CD4-positive, CD25-positive, alpha-beta regulatory T cell (primary cell): ENCODE results near the gene TRH. TPM values are rescaled to one million over a fixed set of nuclear protein-coding genes. Genes with fewer than 3 reads are reported as not detected.

Experiments used
- ATAC-seq, 2 donors: fragments of 150-1000 bp; cut with Tn5 transposase; one replicate each; pipeline ENCODE4 v1.10.0; 2021; ENCODE audit warnings: low read depth in 2 of 2, moderate number of reproducible peaks in 2 of 2, moderate library complexity in 1 of 2
- DNase-seq, 3 donors: peaks; one replicate each; pipeline versions ENCODE4 v3.0.0 to v3.0.0-alpha.2; 2012 to 2022; ENCODE audit warnings: mixed read lengths in 1 of 3
- H3K27ac ChIP-seq: one replicate; pipeline ENCODE4 v1.7.0; 2013; ENCODE audit warnings: mild to moderate bottlenecking, low read length; ENCODE audit not compliant: insufficient read depth, poor library complexity, severe bottlenecking
- H3K27me3 ChIP-seq: one replicate; pipeline ENCODE4 v1.7.0; 2013; ENCODE audit warnings: low read length; ENCODE audit not compliant: control insufficient read depth, insufficient read depth
- H3K36me3 ChIP-seq: one replicate; pipeline ENCODE4 v1.7.0; 2013; ENCODE audit warnings: mild to moderate bottlenecking, low read length, moderate library complexity; ENCODE audit not compliant: control insufficient read depth, insufficient read depth
- H3K4me1 ChIP-seq: 2 replicates; pipeline ENCODE4 v1.7.0; 2013; ENCODE audit warnings: mild to moderate bottlenecking, low read length; ENCODE audit not compliant: insufficient read depth, control insufficient read depth, poor library complexity, severe bottlenecking
- H3K4me3 ChIP-seq: one replicate; pipeline ENCODE4 v1.7.0; 2013; ENCODE audit warnings: low read depth, mild to moderate bottlenecking, low read length, moderate library complexity
- H3K9me3 ChIP-seq, 2 experiments: 1 replicate in 1 of 2; 2 replicates in 1 of 2; pipeline ENCODE4 v1.7.0; 2013; ENCODE audit warnings: low read length in 2 of 2, mild to moderate bottlenecking in 1 of 2, moderate library complexity in 1 of 2; ENCODE audit not compliant: control insufficient read depth in 2 of 2
- H3K27ac Mint-ChIP-seq, 3 donors: one replicate each; pipeline ENCODE4 v1.8.0; 2020 to 2022; ENCODE audit warnings: mild to moderate bottlenecking in 3 of 3, mixed read lengths in 3 of 3, moderate library complexity in 2 of 3
- H3K27me3 Mint-ChIP-seq: one replicate; pipeline ENCODE4 v1.8.0; 2022; ENCODE audit warnings: mild to moderate bottlenecking, mixed read lengths
- H3K36me3 Mint-ChIP-seq: one replicate; pipeline ENCODE4 v1.8.0; 2020; ENCODE audit warnings: mixed read lengths
- H3K4me1 Mint-ChIP-seq, 4 donors: one replicate each; pipeline ENCODE4 v1.8.0; 2020 to 2022; ENCODE audit warnings: mixed read lengths in 4 of 4, mild to moderate bottlenecking in 1 of 4
- H3K4me3 Mint-ChIP-seq, 4 donors: one replicate each; pipeline ENCODE4 v1.8.0; 2020 to 2022; ENCODE audit warnings: mild to moderate bottlenecking in 4 of 4, mixed read lengths in 4 of 4, moderate library complexity in 3 of 4
- H3K9me3 Mint-ChIP-seq, 7 donors: one replicate each; pipeline ENCODE4 v1.8.0; 2020 to 2022; ENCODE audit warnings: mixed read lengths in 7 of 7, mild to moderate bottlenecking in 3 of 7, moderate library complexity in 2 of 7
- polyA plus RNA-seq, 4 donors: library from polyadenylated mRNA; unstranded; fragments of 300-500 nt; fragmentation: Illumina TruSeq; gene quantifications; one replicate each; pipeline ENCODE4 v1.2.3, GENCODE V29; 2021
- total RNA-seq: library from RNA; stranded (reverse); gene quantifications from one replicate; pipeline ENCODE4 v1.2.3, GENCODE V29; 2022

Gene TRH
- total and polyA plus RNA-seq, 5 donors from 2014 or later: not detected

DNA sequence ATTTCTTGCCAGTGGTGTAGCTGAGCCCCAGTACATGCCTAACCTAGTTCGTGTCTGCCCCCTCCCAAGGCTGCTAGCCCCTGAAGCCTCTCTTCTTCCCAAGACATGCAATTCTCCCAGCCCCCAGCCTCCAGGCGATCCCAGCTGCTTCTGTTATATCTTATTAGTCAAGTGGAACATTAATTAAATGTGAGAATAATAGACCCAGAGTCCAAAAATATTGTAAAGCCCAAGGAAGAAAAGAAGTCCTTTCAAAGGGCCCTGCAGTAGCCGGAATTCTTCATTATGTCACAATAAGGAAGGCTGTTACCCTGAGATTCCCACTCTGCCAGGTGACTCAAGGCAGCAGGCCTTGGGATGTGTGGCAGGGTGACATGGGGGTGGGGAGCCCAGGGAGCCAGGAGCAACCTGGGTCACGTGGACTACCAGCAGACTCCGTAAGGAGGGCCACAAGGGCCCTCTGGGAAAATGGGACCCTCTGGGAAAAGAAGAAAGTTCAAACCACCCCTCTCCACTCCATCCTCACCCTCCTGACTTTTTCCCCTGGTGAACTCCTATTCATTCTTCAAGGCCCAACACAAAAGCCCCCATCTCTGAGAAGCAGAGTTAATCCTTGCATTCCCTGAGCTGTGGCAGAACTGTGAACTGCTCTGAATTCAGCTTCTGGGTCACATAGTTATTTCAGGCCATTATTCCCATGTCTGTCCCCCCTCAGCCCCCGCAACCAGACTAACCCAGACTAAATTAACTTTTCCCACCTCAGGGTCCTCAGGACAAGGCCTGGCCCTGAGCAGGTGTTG, 21.8 kb upstream of the TRH start:
- Histone ChIP-seq H3K27ac (no peak overlapping the region), H3K27me3 (no peaks in the 10 kb centered on the region), H3K4me3 (no peak overlapping the region), H3K9me3 (no peaks in the 10 kb centered on the region), H3K4me1 (no peaks in the 10 kb centered on the region), H3K36me3 (no peaks in the 10 kb centered on the region)
- Mint-ChIP-seq H3K27me3 (peaks cover 15% of the 10 kb centered on the region), H3K4me1 (no peaks in the 10 kb centered on the region), H3K36me3 (no peaks in the 10 kb centered on the region), H3K27ac (no peak overlapping the region), H3K9me3 (peaks cover 0 to 3% (median 0%) of the 10 kb centered on the region in 7 donors), H3K4me3 (no peak overlapping the region)
- no peak for DNase-seq
- no peak for ATAC-seq

DNA sequence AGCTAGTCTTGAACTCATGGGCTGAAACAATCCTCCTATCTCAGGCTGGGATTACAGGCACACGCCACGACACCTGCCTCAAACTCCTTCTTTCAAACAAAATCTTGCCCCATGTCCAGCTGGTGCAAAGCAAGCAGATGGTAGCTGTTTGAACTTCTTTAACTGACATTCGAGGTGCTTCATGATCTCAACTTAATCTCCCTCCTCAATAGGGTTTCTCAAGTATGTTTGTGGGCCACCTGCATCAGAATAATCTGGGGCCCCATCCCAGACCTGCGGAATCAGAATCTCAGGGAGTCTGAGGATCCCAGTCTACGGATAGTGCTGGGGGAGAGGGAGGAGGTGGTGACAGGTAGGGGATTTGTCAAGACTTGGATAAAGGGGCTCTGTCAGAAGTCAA, 20.9 kb upstream of the TRH start:
- H3K27me3 Mint-ChIP-seq: peaks cover 24% of the 10 kb centered on the region
- H3K4me3 Mint-ChIP-seq: no peak overlapping the region
- H3K27ac Mint-ChIP-seq: no peak overlapping the region
- peaks cover 0 to 1% (median 0%) of the 10 kb centered on the region in 7 donors for H3K9me3 Mint-ChIP-seq
- Histone ChIP-seq H3K27me3 (no peaks in the 10 kb centered on the region), H3K9me3 (no peaks in the 10 kb centered on the region), H3K4me1 (no peaks in the 10 kb centered on the region), H3K4me3 (no peak overlapping the region), H3K36me3 (no peaks in the 10 kb centered on the region), H3K27ac (no peak overlapping the region)
- ATAC-seq (no peak), DNase-seq (no peak)
- no peaks in the 10 kb centered on the region for H3K4me1 Mint-ChIP-seq
- H3K36me3 Mint-ChIP-seq: no peaks in the 10 kb centered on the region

DNA sequence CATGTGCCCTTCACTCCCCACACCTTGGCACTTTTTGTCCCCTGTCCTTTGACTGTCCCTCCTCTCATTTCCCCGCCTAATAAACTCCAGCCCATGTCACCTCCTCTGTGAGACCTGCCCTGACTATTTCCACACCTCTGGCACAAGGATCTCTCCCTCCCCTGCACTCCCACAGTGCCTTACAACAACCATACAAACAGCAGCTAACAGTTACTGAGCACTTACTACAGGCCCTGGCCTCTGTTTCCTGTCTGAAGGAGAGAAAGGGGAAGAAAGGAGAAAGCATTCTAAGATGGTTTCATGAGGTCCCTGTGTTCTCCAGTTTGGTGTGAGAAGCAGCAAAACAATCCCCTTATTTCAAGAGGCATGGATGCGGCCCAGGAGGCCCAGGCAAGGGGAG, 20.0 kb upstream of the TRH start:
- peaks cover 25% of the 10 kb centered on the region for H3K27me3 Mint-ChIP-seq
- H3K4me3 Mint-ChIP-seq: no peak overlapping the region
- H3K27me3 ChIP-seq: no peaks in the 10 kb centered on the region
- no peaks in the 10 kb centered on the region for H3K4me1 Mint-ChIP-seq
- peaks cover 0 to 1% (median 0%) of the 10 kb centered on the region in 7 donors for H3K9me3 Mint-ChIP-seq
- no peak for ATAC-seq
- no peak overlapping the region for H3K27ac ChIP-seq
- no peak overlapping the region for H3K4me3 ChIP-seq
- H3K4me1 ChIP-seq: no peaks in the 10 kb centered on the region
- no peaks in the 10 kb centered on the region for H3K36me3 Mint-ChIP-seq
- H3K9me3 ChIP-seq: no peaks in the 10 kb centered on the region
- no peak for DNase-seq
- H3K27ac Mint-ChIP-seq: peak overlapping the region in 1 of 3 donors; percentile 13
- no peaks in the 10 kb centered on the region for H3K36me3 ChIP-seq

DNA sequence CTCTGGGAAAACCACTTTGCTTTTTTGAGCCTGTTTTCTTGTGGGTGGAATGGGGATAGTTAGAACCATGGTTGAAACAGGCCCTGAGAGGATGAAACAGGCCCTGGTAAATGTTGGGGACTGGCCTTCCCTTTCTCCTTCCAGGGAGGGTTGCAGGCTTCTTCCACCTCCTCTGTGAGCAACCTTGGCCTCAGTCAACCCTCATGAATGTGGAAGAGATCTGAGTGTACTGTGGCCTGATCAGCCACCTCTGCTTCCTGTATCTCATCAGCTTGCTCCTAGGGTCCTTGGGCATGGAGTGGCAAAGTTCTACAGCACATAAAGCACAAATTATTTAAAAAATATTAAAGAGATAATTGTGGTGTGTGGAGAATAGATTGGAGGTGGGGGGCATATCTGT, 17.6 kb upstream of the TRH start:
- no peaks in the 10 kb centered on the region for H3K4me1 Mint-ChIP-seq
- no peak overlapping the region for H3K4me3 Mint-ChIP-seq
- DNase-seq (no peak), ATAC-seq (no peak)
- no peaks in the 10 kb centered on the region for H3K36me3 Mint-ChIP-seq
- Histone ChIP-seq H3K27me3 (no peaks in the 10 kb centered on the region), H3K27ac (no peak overlapping the region), H3K4me3 (no peak overlapping the region), H3K4me1 (no peaks in the 10 kb centered on the region), H3K36me3 (no peaks in the 10 kb centered on the region), H3K9me3 (no peaks in the 10 kb centered on the region)
- no peak overlapping the region for H3K27ac Mint-ChIP-seq
- H3K27me3 Mint-ChIP-seq: peaks cover 30% of the 10 kb centered on the region
- peaks cover 0 to 1% (median 0%) of the 10 kb centered on the region in 7 donors for H3K9me3 Mint-ChIP-seq

DNA sequence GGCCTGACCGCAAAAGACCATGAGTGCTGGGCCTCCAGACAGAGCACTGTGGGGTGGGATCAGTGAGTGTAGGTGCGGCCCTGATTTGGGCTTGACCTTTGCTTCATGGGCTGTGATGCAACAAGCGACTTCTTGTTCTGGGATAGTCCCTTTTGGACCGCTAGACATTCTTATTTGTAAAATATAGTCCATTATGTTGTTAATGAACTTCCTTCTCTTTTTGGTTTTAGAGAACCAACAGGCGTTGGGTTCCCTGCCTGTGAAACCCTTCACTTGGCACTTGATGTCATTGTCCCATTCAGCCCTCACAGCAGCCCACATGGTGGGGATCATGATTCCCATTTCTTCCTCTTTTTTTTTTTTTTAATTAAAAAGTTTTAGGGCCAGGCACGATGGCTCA, 15.8 kb upstream of the TRH start:
- ATAC-seq (no peak), DNase-seq (no peak)
- Histone ChIP-seq H3K9me3 (no peaks in the 10 kb centered on the region), H3K27ac (no peak overlapping the region), H3K36me3 (no peaks in the 10 kb centered on the region), H3K4me3 (no peak overlapping the region), H3K27me3 (no peaks in the 10 kb centered on the region), H3K4me1 (no peaks in the 10 kb centered on the region)
- Mint-ChIP-seq H3K4me3 (no peak overlapping the region), H3K9me3 (peaks cover 0 to 4% (median 0%) of the 10 kb centered on the region in 7 donors), H3K4me1 (no peaks in the 10 kb centered on the region), H3K36me3 (no peaks in the 10 kb centered on the region), H3K27ac (no peak overlapping the region), H3K27me3 (peaks cover 20% of the 10 kb centered on the region)

DNA sequence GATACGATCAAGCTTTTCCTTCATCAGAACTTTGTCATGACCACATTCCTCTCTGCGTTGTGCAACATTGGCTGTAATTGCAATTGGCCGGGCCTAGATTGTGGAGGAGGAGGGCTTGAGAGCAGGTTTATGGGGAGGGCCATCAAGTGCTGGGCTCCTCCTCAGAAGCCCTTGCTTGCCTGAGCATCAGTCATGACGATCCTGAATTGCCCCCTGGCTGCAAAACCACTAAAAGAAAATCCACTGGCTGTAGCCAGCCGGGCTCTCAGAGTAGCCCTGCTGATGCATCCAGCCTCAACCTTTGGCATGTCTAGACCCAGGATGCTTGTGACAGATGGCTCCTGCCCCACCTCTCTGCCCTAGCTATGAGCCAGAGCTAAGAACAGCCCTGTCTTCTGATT, 13.4 kb upstream of the TRH start:
- Mint-ChIP-seq H3K9me3 (peaks cover 0 to 2% (median 0%) of the 10 kb centered on the region in 7 donors), H3K27me3 (peaks cover 15% of the 10 kb centered on the region), H3K36me3 (no peaks in the 10 kb centered on the region), H3K27ac (no peak overlapping the region), H3K4me3 (no peak overlapping the region), H3K4me1 (no peaks in the 10 kb centered on the region)
- no peaks in the 10 kb centered on the region for H3K9me3 ChIP-seq
- DNase-seq: no peak
- H3K36me3 ChIP-seq: no peaks in the 10 kb centered on the region
- H3K27me3 ChIP-seq: peaks cover 2% of the 10 kb centered on the region
- no peak overlapping the region for H3K4me3 ChIP-seq
- H3K27ac ChIP-seq: no peak overlapping the region
- no peak for ATAC-seq
- H3K4me1 ChIP-seq: no peaks in the 10 kb centered on the region

DNA sequence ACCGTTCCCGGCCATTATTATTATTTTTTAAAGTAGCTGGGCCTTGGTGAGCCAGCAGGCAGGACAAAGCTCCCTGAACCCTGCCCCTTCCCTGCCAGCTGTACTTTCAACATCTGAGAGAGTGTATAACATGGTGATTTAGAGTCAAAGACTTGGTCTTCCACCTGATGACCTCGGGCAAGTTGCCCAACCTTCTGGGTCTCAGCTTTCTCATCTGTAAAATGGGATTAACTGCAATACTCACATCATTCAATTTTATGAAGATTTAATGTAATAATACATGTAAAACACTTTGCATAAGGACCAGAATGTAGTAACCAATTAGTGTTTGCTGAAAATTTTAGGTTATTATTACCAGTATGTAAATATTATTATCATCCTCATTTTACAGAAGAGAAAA, 11.9 kb upstream of the TRH start:
- H3K4me3 Mint-ChIP-seq: no peak overlapping the region

DNA sequence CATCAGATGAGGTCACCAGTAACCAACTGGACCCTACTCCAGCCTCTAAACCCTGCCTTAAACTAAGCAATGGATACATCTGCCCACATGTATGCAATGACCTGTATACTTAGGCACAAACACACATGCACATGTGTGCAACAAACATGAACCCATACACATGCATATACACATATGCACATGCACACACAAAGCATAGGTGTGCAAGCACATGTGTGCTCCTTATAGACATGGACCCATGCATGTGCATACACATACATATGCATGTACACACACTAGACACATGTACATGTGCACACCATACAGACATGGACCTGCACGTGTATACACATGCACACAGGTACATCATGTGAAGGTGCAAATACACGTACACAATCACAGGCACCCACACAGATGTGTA, 8.6 kb upstream of the TRH start:
- H3K27me3 ChIP-seq: peaks cover 2% of the 10 kb centered on the region
- ATAC-seq: no peak
- no peak overlapping the region for H3K4me3 Mint-ChIP-seq
- H3K4me1 Mint-ChIP-seq: no peaks in the 10 kb centered on the region
- no peak overlapping the region for H3K4me3 ChIP-seq
- no peak for DNase-seq
- H3K36me3 ChIP-seq: no peaks in the 10 kb centered on the region
- peaks cover 0 to 4% (median 0%) of the 10 kb centered on the region in 7 donors for H3K9me3 Mint-ChIP-seq
- no peaks in the 10 kb centered on the region for H3K4me1 ChIP-seq
- no peaks in the 10 kb centered on the region for H3K9me3 ChIP-seq
- no peaks in the 10 kb centered on the region for H3K36me3 Mint-ChIP-seq
- H3K27ac ChIP-seq: no peak overlapping the region
- H3K27ac Mint-ChIP-seq: no peak overlapping the region
- peaks cover 6% of the 10 kb centered on the region for H3K27me3 Mint-ChIP-seq

More for the DNA sequence above, 11.9 kb upstream of the TRH start:
- H3K36me3 ChIP-seq: no peaks in the 10 kb centered on the region
- DNase-seq (no peak), ATAC-seq (no peak)
- no peaks in the 10 kb centered on the region for H3K9me3 ChIP-seq
- no peak overlapping the region for H3K27ac ChIP-seq
- Mint-ChIP-seq H3K27me3 (peaks cover 15% of the 10 kb centered on the region), H3K27ac (no peak overlapping the region), H3K9me3 (peaks cover 0 to 2% (median 0%) of the 10 kb centered on the region in 7 donors), H3K4me1 (no peaks in the 10 kb centered on the region), H3K36me3 (no peaks in the 10 kb centered on the region)
- H3K27me3 ChIP-seq: peaks cover 2% of the 10 kb centered on the region
- no peak overlapping the region for H3K4me3 ChIP-seq
- H3K4me1 ChIP-seq: no peaks in the 10 kb centered on the region
